LoVo (cell line): ENCODE data around the gene ADGRE2.
A peak's percentile ranks its signal among the peaks of the same experiment; 100 is the strongest.
"Not testable (repeated sequence)": the region's sequence is repeated elsewhere in the genome, so short reads cannot be mapped to it uniquely, and the experiment has no call there.

ENCODE experiments used
- DNase-seq: peaks from one replicate; pipeline ENCODE4 v3.0.0-alpha.2; 2016; ENCODE audit warnings: low spot score

ADGRE2 gene

GRCh38 chr19:14779151-14779550 lies 791 bp upstream of the ADGRE2 start:
- DNase-seq = no peak

DNA sequence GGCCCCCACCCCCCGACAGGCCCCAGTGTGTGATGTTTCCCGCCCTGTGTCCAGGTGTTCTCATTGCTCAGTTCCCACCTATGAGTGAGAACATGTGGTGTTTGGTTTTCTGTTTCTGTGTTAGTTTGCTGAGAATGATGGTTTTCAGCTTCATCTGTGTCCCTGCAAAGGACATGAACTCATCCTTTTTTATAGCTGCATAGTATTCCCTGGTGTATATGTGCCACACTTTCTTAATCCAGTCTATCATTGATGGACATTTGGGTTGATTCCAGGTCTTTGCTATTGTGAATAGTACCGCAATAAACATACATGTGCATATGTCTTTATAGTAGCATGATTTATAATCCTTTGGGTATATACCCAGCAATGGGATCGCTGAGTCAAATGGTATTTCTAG lies 715 bp downstream of the ADGRE2 start:
- DNase-seq = not testable (repeated sequence)

DNA sequence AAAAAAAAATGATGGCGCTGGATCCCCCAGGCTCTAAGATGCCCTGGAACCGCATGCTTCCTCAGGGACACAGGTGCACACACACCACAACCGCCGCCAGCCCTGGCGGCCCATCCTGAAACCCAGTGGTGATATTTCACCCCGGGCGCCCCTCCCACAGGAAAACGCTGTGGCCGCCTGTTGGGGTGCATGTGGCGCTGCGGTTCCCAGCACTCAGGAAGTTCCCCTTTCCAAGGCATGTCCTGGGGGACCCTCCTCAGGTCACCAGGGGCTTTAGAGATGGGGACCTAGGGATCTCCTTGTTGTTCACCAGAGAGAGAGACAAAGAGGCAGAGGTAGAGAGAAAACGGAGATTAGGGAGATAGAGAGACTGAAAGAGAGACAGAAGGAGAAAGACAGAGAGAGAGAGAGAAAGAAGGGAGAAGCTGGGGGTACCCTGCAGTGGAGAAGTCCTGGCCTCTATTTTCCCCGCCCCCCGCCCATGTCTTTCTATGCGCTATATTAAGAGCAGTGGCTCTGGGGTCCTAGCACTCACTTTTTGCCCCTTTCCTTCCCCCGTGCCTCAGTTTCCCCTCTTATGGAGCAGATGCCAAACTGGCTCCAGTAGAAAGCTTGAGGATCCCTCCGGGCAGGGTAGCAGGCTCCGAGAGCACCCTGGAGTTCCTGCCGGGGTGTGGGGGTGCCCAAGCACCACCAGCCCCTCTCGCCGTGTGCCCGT lies 2.3 kb downstream of the ADGRE2 start:
- no peak for DNase-seq

GRCh38 chr19:14775326-14775725 lies 3.0 kb downstream of the ADGRE2 start:
- not testable (repeated sequence) for DNase-seq

- DNase-seq = no peak
These were observed 4.0 kb downstream of the ADGRE2 start for GRCh38 chr19:14774373-14774772.

GRCh38 chr19:14773722-14774121 lies 4.6 kb downstream of the ADGRE2 start:
- DNase-seq = not testable (repeated sequence)

DNA sequence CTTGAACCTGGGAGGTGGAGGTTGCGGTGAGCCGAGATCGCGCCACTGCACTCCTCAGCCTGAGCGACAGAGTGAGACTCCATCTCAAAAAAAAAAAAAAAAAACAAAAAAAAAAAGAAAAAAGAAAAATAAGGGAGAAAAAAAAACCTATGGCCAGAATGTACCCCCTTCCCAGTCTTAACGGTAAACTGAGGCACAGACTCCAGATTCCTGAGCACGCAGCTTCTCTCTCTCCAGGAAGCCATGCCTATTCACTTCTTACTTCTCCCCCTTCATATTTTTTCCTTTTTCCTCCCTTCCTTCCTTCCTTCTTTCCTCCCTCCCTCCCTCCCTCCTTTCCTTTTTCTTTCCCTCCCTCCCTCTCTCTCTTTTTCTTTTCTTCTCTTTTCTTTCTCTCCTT lies 5.4 kb downstream of the ADGRE2 start:
- DNase-seq = no peak

GRCh38 chr19:14772467-14772866 lies 5.9 kb downstream of the ADGRE2 start:
- no peak for DNase-seq

DNA sequence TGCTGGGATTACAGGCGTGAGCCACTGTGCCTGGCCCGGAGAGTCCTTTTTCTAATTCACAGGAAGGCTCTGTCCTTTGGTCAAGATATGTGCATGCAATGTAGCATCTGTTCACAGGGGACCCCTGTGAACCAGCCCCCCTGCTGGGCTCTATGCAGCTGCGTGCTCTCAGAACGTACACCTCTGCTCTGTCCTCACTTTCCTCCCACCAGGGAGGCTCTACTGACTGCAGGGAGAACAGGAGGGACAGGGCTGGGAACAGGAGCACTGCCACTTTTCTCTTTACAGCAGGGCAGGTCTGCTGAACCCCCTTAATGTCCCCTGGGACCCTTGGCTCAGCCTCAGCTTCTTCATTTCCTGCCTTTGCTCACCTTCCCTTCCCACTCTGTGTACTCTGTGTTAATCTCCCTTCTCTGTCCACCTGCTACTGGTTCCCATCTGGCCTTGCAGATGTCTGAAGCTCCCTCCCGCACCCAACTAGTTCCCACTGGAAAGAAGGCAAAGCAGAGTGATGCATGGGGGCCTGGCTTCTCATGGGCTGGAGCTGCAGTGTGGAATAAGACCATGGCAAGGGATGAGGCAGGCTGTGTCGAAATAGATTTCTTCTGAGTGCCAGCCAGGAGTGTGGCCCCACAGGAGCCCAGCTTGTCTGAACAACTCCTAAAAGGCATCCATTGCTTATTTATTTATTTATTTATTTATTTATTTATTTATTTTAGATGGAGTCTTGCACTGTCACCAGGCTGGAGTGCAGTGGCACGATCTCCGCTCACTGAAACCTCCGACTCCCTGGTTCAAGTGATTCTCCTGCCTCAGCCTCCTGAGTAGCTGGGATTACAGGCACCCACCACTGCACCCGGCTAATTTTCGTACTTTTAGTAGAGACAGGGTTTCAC lies 7.2 kb downstream of the ADGRE2 start:
- DNase-seq = no peak

DNA sequence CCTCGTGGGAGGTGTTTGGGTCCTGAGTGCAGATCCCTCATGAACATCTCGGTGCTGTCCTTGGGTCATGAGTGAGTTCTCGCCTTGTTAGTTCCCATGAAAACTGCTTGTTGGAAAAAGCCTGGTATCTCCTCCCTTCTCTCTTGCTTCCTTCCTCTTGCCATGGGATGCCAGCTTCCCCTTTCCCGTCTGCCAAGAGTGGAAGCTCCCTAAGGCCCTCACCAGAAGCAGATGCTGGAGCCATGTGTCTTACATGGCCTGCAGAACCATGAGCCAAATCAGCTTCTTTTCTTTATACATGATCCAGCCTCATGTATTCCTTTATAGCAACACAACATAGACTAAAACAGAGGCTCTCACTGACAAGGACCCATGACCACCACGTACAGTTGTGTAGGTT lies 8.2 kb downstream of the ADGRE2 start:
- DNase-seq = no peak

- DNase-seq = no peak
These were observed 9.2 kb downstream of the ADGRE2 start for GRCh38 chr19:14769201-14769600.

DNA sequence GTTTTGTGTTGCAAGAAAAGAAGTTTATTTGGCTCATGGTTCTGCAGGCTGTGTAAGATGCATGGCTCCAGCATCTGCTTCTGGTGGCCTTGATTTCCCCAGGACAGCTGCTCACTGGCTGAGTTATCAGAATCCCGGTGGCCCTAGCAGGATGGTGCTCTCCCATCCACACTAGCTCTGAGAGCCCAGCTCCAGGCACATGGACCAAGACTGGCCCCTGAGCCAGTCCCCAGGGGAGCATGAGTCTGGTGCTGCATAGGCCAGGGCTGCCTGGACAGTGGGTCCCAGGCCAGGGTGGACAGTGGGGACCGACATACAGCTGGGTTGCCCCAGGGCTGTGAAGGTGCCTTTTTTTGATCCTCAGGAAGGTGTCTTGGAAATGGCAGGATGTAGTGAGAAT lies 10.4 kb downstream of the ADGRE2 start:
- no peak for DNase-seq

GRCh38 chr19:14767466-14767971 lies 10.8 kb downstream of the ADGRE2 start:
- DNase-seq = no peak

DNA sequence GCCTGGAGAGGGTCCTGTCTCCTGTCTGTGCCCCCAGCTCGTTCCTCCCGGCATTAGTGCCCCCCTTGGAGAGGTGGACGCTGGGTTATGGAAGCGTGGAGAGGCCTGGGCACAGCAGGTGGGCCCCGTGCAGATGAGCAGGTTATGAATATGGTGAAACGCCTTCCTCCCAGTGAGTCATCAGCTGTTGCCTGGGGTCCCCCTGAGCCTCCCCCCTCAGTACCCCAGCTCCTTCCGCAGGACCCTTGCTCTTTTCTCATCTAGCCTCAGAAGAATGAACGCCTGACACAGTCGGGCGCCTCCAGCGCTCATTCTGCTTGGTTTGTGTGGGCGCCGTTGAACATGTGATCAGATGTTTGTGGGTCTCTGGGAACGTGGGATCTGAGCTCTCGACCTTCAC lies 12.5 kb downstream of the ADGRE2 start:
- DNase-seq = not testable (repeated sequence)

- not testable (repeated sequence) for DNase-seq
These were observed 13.0 kb downstream of the ADGRE2 start for GRCh38 chr19:14765403-14765802.

- no peak for DNase-seq
These were observed 14.0 kb downstream of the ADGRE2 start for GRCh38 chr19:14764401-14764800.

DNA sequence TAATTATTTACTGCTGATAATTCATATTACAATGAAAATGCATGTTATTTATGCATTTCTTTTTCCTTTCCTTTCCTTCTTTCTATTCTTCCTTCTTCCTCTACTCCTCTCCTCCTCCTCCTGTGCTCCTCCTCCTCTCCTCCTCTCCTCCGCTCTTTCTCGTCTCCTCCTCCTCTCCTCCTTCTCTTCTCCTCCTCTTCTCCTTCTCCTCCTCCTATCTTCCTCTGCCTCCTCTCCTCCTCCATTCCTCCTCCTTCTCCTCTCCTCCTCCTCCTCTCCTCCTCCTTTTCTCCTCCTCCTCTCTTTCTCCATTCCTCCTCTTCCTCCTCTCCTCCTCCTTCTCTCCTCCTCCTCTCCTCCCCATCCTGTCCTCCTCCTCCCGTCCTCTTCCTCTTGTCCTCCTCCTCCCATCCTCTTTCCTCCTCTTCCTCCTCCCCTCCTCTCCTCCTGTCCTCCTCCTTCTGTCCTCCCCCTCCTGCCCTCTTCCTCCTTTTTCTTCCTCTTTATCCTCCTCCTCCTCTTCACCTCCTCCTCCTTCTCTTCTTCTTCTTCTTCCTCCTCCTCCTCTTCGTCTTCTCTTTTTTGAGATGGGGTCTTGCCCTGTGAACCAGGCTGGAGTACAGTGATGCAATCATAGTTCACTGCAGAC lies 14.7 kb downstream of the ADGRE2 start:
- DNase-seq = no peak

DNA sequence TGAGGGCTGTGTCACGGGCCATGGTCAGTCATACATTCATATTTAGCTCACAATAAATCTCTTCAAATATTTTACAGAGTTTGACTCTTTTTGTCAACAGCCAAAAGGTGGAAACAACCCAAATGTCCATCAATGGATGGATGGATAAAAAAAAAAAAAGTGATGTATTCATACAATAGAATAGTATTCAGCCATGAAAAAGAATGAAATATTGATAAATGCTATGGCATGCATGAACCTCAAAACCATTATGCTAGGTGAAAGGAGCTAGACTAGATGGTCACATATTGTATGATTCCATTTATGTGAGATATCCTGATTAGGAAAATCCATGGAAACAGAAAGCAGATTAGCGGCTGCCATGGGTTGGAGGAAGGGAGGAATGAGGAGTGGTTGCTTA lies 16.2 kb downstream of the ADGRE2 start:
- DNase-seq = no peak

DNA sequence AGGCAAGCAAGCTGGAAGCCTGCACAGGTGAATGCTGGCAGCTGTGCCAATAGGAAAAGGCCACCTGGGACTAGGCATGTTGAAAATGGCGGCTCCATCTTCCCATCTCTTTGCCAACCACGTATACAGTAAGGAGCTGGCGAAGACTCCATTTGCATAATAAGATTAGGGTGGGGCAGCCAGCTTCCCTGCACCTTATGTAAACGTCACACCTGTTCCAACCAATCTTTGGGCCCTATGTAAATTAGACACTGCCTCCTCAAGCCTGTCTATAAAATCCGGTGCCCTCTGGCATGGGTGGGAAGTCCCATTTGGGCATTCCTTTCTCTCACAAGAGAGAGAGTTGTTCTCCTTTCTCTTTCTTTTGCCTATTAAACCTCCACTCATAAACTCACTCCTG lies 16.8 kb downstream of the ADGRE2 start:
- DNase-seq = no peak

GRCh38 chr19:14758816-14759215 lies 19.5 kb downstream of the ADGRE2 start:
- peak; percentile 60 for DNase-seq

GRCh38 chr19:14748601-14749000 lies 29.8 kb downstream of the ADGRE2 start:
- no peak for DNase-seq

- DNase-seq = no peak
These were observed 31.5 kb downstream of the ADGRE2 start for GRCh38 chr19:14746886-14747285.

- no peak for DNase-seq
These were observed 42.4 kb downstream of the ADGRE2 start for GRCh38 chr19:14735915-14736314.
